ENCODE data around the gene SPDEF. TPM values are rescaled to one million over a fixed set of nuclear protein-coding genes. Genes with fewer than 3 reads are reported as not detected.

SPDEF gene
- total and polyA plus RNA-seq, 10 of the 15 experiments (the other 5 are each of a cell fraction or from before 2014, with no cell fraction given), result not detected

- FAIRE-seq (no peak), ATAC-seq (no peak), DNase-seq (ENCODE audit: low read depth, low spot score) (no peak)
- CTCF ChIA-PET, result no interaction called here
- Histone ChIP-seq H3K36me3 (ENCODE audit: control insufficient read depth in 2 of 2, insufficient read depth in 2 of 2, low read length in 1 of 2) (no peaks in the 10 kb centered on the region), H3K9me3 (replicated peaks; ENCODE audit: control insufficient read depth, insufficient read depth, low read length) (no peaks in the 10 kb centered on the region), H3K4me2 (ENCODE audit: control insufficient read depth, insufficient read depth) (no peak overlapping the region), H4K20me1 (ENCODE audit: control insufficient read depth, insufficient read depth) (no peaks in the 10 kb centered on the region), H3K4me1 (ENCODE audit: control insufficient read depth, insufficient read depth, low read length) (no peaks in the 10 kb centered on the region), H3K9ac (ENCODE audit: control insufficient read depth, insufficient read depth, low read length) (no peak overlapping the region), H3K4me3 (no peak overlapping the region), H3K79me2 (ENCODE audit: control insufficient read depth, insufficient read depth, low read length) (no peaks in the 10 kb centered on the region), H3K27ac (ENCODE audit: control insufficient read depth, insufficient read depth) (no peak overlapping the region), H3K27me3 (replicated peaks in 1 of 2; ENCODE audit: control insufficient read depth in 2 of 2, insufficient read depth in 2 of 2, low read length in 1 of 2) (peaks cover 0 to 1% of the 10 kb centered on the region in 2 experiments; a peak in 1 of 4 replicates), H2AFZ (ENCODE audit: control insufficient read depth, low read depth, low read length) (no peak overlapping the region)
- POLR2A ChIA-PET, result no interaction called here
- TF ChIP-seq SUZ12 (IDR thresholded peaks at IDR 0.05; ENCODE audit: unreplicated experiment) (no peak), ZNF622 (IDR thresholded peaks at IDR 0.05) (no peak), BCL3 (IDR thresholded peaks at IDR 0.05; ENCODE audit: borderline replicate concordance, insufficient read depth, low read depth, low read length, poor library complexity, severe bottlenecking) (peak; percentile 86)
- WGBS (ENCODE audit: insufficient coverage, insufficient replicate concordance, low lambda C conversion rate, missing lambda C conversion rate), result 70% methylated on average over 10 of the region's 11 CpGs
- in situ Hi-C loops (cut with MboI) (no loop called here), intact Hi-C loops (cut with micrococcal nuclease; ENCODE audit: unreplicated experiment) (no loop called here)
- SMC1A ChIA-PET (ENCODE audit: uncharacterized antibody, unreplicated experiment), result no interaction called here
- RAD21 ChIA-PET (ENCODE audit: unreplicated experiment), result no interaction called here
- BruUV-seq (replicated peaks), result no TSS peak
These were observed 1.2 kb downstream of the SPDEF start for GRCh38 chr6:34555007-34555322.

GRCh38 chr6:34554291-34555006, 1.7 kb downstream of the SPDEF start:
- H2AFZ ChIP-seq (ENCODE audit: control insufficient read depth, low read depth, low read length), result no peak overlapping the region
- ChIA-PET CTCF (interaction anchor here (0.8 kb wide), 1 partner anchor 55 kb away, joined by 3 read pairs; no protein-coding TSS in a partner anchor), RAD21 (ENCODE audit: unreplicated experiment) (interaction anchor here (0.7 kb wide), 1 partner anchor 94 kb away, joined by 4 read pairs; no protein-coding TSS in a partner anchor), SMC1A (ENCODE audit: uncharacterized antibody, unreplicated experiment) (no interaction called here), POLR2A (no interaction called here)
- WGBS (ENCODE audit: insufficient coverage, insufficient replicate concordance, low lambda C conversion rate, missing lambda C conversion rate), result 17% methylated on average over 14 of the region's 15 CpGs
- intact Hi-C loops (cut with micrococcal nuclease; ENCODE audit: unreplicated experiment) (no loop called here), in situ Hi-C loops (cut with MboI) (no loop called here)
- H3K4me3 ChIP-seq, result no peak overlapping the region
- DNase-seq (ENCODE audit: low read depth, low spot score) (no peak), ATAC-seq (no peak), FAIRE-seq (no peak)
- no peak overlapping the region for H3K9ac ChIP-seq (ENCODE audit: control insufficient read depth, insufficient read depth, low read length)
- H4K20me1 ChIP-seq (ENCODE audit: control insufficient read depth, insufficient read depth), result no peaks in the 10 kb centered on the region
- no peaks in the 10 kb centered on the region for H3K9me3 ChIP-seq (replicated peaks; ENCODE audit: control insufficient read depth, insufficient read depth, low read length)
- H3K4me1 ChIP-seq (ENCODE audit: control insufficient read depth, insufficient read depth, low read length), result no peaks in the 10 kb centered on the region
- no TSS peak for BruUV-seq (replicated peaks)
- peaks cover 0 to 1% of the 10 kb centered on the region in 2 experiments; a peak in 1 of 4 replicates for H3K27me3 ChIP-seq (replicated peaks in 1 of 2; ENCODE audit: control insufficient read depth in 2 of 2, insufficient read depth in 2 of 2, low read length in 1 of 2)
- H3K4me2 ChIP-seq (ENCODE audit: control insufficient read depth, insufficient read depth), result no peak overlapping the region
- H3K36me3 ChIP-seq (ENCODE audit: control insufficient read depth in 2 of 2, insufficient read depth in 2 of 2, low read length in 1 of 2), result no peaks in the 10 kb centered on the region
- H3K79me2 ChIP-seq (ENCODE audit: control insufficient read depth, insufficient read depth, low read length), result no peaks in the 10 kb centered on the region
- H3K27ac ChIP-seq (ENCODE audit: control insufficient read depth, insufficient read depth), result no peak overlapping the region
- TF ChIP-seq MLLT1 (IDR thresholded peaks at IDR 0.05) (no peak), REST (IDR thresholded peaks at IDR 0.05; ENCODE audit: low read depth, low read length) (no peak)

Data from GM12878 (cell line).